Measurements from ENCODE around the gene FAM180B.

- TF ChIP-seq REST (IDR thresholded peaks at IDR 0.05; ENCODE audit: insufficient read depth in 1 of 2, low read depth in 2 of 2, low read length in 2 of 2) = no peak
- TF ChIP-seq TAF1 (IDR thresholded peaks at IDR 0.05; ENCODE audit: borderline replicate concordance, insufficient read depth, low read length) = no peak
- TF ChIP-seq POLR2AphosphoS5 (IDR thresholded peaks at IDR 0.05; ENCODE audit: low read depth, low read length) = no peak
These were observed 2.6 kb upstream of the FAM180B start for GRCh38 chr11:47583844-47584243.

Measured in PFSK-1 (cell line).